Activated CD8-positive, alpha-beta memory T cell treated with anti-CD3 and anti-CD28 coated beads for 1 hour (primary cell): ENCODE data around the gene CHAD.
A peak's percentile ranks its signal among the peaks of the same experiment; 100 is the strongest.
"Not testable (repeated sequence)": the region's sequence is repeated elsewhere in the genome, so short reads cannot be mapped to it uniquely, and the experiment has no call there.

Experiments
- DNase-seq, 2 donors: peaks; one replicate each; pipeline ENCODE4 v3.0.0-alpha.2; 2020; ENCODE audit warnings: low read depth in 1 of 2; ENCODE audit errors: extremely low read depth in 1 of 2

CHAD gene

DNA sequence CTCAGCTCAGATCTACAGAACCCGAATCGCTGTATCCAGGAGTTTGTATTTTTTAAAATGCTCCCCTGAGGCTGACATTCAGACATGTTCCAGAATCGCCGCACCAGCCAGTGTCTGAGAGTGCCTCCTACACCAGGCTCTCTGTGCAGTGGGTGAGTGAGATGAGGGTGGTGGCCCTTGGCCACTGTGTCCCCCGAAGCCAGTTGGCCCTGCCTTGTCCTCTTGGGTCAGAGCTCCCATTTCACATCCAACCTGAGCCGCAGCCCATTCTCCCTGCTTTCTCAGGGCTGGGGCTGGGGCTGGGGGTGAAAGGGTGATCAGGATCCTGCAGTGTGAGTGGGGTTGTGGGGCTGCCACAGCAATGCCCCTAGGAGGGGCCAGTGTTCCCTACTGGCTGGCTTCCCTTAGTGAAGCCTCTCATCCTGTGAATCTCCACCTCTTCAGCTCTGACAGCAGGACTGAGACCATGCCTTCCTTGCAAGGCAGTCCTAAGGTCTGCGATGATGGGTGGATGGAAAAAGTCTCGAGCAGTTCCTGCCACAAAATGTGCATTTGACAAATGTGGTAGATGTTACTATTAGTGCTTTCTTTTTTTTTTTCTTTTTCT, 26.6 kb upstream of the CHAD start:
- no peak for DNase-seq

DNA sequence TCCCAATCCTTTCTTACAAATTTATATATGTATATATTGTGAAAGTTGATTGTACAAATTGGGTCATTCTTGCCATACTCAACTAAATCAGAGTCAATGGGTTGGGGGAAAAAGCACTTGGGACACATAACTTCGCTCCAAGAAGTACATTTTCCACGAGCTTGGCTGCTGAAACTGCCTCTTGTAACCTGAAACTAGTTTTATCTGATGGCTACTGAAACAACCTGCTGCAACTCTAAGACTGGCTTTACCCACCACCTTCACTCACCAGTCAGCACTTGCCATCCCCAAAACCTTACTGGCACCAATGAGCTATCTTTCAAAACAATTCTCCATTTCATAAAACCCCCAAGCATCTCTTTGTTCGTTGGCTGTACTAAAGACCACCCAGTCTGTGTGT, 25.1 kb upstream of the CHAD start:
- no peak for DNase-seq

DNA sequence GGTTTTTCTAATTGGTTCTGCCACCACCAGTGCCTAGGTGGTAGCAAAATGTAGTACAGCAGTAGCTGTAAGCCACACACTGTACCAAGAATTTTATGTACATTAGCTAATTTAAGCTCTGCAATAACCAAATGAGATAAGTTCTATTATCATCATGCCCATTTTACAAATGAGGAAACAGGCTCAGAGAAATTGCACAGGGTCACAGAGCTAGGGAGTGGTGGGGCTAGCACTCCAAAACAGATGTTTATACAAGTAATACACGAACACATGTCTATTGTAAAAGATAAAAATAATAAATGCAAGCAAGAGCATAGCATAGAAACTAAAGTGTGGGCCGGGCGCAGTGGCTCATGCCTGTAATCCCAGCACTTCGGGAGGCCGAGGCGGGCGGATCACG, 23.5 kb upstream of the CHAD start:
- DNase-seq = no peak

DNA sequence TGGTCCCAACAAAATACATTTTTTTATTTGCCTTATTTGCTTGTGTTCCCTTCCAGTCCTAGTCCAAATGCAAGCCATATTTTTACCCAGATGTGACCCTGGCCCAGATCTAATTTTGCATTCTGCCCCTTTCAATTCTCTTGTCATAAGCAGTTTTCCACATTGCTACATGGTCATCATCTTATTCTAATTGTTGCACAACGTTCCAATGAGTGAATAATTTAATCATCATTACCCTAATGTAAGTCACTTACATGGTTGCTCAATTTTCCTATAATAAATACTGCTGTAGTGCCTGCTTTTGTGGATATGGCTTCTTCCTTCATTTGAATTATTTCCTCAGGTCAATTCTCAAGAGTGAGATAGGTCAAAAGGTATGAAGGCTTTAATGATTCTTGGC, 22.8 kb upstream of the CHAD start:
- DNase-seq = no peak

DNA sequence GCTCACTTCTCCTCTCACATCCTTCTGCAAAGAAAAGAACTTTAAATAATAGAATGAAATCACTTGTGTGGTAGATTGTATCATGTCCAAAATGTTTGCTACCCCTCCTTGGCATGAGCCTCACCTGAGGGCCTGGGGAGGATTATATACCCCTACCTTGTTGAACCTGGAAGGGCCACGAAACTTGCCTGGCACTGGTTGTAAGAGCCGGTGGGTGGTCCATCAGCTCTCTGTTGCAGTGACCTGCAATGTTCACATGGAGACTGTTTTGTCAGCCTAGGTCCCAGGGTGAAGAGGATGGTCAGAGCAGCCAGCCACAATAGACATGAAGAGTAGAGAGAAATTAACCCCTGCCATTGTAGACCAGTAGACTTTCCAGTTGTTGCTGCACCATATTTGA, 20.2 kb upstream of the CHAD start:
- no peak for DNase-seq

DNA sequence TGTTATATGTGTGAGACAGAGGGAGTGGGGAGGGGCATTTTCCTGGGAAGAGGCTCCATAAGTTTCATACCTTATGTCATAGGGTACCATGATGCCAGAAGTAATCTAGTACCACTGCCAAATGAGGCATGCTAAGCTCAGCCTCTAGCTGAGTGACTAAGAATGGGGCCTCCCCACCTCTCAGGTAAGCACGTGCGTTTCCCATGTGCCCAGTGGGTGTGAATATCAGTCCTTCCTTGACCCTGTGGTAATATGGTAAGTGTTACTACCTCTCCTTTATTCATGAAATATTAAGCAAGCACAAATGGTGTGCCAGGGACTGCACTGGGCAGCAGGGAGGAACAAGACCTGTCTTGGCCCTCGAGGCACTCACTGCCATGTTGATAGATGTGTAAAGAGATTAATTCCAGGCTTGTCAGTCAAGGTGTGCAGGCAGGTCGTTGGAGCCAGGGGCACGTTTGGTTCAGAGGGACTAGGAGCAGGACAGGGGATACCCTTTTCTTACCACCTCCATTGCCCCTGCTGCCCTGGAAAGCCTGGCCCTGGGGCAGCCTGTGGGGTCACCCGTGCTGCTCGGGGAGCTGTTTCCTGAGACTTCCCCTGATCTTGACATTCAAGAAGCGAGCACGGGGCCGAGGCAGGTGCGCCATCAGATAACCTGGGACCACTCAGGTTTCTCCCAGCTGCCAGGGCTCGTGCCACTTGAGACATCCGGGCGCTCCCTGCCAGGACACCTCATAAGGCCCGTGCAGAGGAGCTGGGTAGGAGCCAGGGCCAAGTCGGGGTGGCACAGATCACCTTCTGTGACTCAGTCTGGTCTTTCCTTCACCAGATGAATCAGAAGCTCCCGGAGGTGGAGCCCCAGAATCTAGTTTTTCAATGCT, 18.8 kb upstream of the CHAD start:
- no peak for DNase-seq

DNA sequence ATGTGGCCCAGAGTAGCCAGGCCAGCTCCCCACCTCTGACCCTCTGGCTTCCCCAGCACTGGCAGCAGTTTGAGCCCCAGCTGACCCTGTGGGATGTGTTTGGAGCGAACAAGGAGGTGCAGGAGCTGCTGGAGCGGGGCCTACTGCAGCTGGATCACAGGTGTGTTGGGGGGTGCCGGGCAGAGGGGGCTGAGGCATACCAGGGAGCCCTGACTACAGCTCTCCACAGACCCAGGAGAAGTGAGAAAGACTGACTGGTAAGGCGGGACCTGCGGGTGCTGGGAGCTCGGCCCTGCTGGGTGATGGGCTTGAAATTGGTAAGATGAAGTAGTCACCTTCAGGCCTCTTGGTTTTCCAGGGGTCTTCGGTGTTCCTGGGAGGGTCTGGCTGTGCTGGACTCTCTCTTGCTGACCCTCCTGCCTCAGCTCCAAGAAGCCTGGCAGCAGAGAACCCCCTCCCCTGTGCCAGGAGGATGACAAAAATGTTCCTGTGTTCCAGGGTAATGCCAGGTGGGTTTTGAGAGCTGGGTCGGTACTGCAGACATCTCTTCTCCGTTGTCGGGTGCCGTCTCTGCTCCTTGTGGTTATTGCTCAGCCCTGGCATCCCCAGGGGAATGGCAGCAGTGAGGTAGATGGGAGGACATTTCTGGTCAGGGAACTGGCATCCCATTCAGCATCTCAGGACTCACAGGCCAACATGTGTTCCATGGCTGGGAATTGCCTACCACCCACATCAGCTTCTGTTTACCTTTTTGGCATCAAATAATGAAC, 15.9 kb upstream of the CHAD start:
- DNase-seq = no peak

DNA sequence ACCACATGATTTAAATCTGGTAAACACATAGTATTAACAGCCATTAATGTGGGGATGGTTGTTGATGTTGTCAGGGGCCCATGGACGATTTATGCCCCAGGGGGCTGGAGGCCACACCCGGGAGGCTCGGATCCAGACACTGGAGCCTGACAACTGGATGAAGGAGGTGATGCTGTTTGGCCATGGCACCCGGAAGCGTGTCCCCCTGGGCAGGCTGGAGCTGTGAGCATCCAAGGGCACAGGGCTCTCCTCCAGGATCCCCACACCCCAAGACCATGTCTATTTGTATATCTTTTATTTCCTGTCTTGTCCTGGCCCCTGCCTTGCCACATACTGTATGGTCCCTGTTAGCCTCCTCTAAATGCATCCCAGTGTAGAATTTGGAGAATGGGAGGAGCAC, 14.6 kb upstream of the CHAD start:
- DNase-seq = no peak

DNA sequence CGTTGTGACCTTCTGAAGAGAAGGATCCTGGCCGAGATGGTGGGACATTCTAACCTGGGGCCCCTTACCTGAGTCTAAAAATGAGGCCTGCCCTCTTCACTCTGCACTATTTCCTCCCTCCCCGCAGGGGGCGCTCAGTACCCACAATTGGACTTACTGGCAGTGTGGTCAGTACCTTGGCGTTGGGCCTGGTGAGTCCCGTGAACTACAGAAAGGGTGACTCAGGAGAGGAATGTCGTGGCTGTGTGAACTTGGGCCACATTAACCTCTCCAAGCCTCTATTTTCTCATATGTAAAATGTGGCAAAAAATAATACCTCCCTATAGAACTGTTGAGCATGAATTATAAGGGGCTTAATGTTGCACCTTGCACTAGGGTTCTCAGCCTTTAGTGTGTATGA, 13.8 kb upstream of the CHAD start:
- peak; percentile 27 to 57 for DNase-seq

DNA sequence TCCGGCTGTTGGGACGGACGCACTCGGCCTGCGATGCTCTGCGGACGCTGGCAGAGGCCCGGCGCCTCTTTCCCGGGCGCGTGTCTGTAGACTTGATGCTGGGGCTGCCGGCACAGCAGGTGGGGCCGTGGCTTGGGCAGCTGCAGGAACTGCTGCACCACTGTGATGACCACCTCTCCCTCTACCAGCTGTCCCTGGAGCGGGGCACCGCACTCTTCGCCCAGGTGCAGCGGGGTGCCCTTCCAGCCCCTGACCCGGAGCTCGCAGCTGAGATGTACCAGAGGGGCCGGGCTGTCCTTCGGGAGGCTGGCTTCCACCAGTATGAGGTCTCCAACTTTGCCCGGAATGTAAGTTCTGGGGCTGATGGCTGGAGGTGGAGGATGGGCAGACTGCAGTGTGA, 13.4 kb upstream of the CHAD start:
- DNase-seq = no peak

DNA sequence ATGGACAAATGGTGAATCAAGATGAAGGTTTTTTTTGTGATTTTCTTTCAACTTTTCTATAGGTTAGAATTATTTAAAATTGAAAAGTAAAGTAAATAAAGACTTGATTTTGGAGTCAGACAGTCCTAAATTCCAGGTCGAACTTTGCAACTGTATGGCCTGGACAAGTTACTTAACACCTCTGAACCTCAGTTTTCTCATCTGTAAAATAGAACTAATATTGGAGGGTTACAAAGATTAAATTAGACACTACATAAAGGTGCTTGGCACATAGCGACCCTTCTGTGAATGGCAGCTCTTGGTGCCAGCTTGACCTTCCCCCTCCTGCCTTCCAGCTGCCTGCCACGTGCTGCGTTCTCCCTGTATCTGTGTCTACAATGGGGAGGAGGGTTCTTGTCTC, 13.0 kb upstream of the CHAD start:
- DNase-seq = no peak

DNA sequence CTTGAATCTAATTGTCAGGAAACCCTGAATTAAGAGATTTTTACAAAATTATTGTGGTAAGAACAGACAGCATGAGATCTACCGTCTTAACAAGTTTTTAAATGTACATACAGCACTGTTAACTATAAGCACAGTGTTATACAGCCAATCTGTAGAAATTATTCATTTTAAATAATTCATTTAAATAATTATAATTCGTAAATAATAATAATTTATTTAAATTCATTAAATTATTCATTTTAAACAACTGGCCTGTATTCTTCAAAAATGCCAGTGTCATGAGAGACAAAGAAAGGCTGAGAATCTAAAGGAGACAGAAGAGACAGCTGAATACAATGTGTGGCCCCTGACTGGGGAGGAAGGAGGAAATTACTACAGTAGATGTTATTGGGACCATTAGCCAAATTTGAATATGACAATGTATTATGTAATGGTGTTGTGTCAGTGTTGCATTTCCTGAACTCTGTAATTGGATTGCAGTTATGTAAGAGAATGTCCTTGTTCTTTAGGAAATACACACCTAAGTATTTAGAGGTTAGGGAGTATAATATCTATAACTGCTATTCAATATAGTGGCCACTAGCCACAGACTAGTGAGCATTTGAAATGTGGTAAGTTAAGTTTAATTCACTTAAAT, 12.3 kb upstream of the CHAD start:
- no peak for DNase-seq

DNA sequence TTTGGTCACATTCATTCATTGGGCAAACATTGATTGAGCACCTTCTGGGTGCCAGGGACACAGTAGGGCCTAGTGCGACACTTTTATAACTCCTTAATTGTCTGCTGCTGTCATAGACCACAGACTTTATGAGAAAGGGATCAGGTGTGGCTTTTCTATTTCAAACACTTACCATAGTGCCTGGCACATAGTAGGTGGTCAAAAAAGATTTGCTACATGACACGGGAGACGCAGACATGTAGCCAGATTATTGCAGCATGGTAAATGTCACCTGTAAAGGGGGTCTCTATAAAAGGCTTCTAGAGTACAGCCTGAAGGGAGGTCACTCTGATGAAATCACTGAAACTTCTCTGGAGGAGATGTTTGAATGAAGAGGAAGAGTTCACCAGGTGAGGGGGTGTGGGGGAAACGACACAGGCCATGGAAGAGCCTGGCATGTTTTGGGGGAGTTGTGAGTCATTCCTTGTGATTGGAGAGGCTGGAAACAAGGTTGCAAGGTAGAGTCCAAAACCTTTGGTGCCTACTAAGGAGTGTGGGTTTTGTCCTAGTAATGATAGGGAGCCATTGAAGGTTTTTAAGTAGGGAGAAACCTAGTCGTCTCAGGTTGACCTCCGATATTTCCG, 11.6 kb upstream of the CHAD start:
- DNase-seq = no peak

DNA sequence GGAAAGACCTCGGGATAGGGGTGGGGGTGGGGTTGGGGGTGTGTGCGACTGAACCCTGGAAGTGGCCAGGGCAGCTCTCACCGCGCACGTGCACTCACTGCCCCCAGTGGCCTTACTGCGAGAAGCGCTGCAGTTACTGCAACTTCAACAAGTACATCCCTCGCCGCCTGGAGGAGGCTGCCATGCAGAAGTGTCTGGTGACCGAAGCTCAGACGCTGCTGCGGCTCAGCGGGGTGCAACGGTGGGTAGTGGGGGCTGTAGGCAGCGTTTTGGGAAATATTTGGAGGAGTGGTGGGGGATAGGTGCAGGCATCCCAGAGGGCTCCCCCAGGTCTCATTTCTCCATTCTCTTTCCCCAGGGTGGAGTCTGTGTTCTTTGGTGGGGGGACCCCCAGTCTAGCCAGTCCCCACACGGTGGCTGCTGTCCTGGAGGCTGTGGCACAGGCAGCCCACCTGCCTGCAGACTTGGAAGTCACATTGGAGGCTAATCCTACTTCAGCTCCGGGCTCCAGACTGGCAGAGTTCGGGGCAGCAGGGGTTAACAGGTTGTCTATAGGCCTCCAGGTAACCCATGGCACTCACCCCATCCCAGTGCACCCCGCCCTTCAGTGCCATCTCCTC, 11.0 kb upstream of the CHAD start:
- peak; percentile 27 to 47 for DNase-seq

DNA sequence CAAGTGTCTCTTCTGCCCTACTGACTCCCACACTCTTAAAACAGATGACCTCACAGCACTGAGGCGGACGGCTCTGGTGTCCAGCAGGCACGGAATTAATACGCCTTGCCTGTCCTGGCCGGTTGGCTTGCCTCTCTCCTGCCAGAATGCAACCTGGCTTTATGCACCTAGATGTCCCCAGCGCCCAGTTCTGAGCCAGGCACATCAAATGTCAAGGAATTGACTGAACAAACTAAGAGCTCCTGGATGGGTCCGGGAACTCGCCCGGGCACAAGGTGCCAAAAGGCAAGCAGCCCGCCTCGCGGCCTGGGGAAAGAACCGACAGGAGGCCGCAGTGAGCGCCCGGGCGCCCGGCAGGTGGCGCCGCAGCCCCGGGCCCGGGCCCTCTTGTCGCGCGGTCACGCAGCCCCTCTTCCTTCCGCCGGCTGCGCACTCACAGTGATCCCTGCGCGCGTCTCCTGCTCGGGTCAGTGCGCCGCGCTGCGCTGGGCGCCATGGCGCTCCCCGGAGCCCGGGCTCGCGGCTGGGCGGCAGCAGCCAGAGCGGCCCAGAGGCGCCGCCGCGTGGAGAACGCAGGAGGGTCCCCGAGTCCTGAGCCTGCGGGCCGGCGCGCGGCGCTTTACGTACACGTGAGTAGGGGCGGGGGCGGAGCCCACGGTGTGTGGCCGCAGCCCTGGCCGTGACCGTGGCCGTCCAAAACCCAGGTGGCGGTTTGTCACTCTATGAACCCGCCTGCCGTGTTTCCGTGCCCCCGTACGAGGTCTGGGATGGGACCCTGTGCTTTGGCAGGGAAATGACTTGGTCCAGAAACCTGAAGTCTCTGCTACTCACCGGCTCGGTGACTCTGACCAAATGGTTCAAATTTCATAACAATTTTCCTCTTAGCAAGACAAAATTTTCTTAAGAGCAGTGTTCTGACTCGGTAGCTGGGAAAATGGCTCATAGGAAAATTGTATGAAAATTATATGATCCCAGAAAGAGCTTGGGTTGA, 10.0 kb upstream of the CHAD start, which contains the start of gene RSAD1:
Gene RSAD1, plus strand, starts transcription at position 470 of the 991 bp plus-strand sequence. Its CDS starts 25 bp downstream, at position 495.
- DNase-seq = peak; percentile 40 to 73

DNA sequence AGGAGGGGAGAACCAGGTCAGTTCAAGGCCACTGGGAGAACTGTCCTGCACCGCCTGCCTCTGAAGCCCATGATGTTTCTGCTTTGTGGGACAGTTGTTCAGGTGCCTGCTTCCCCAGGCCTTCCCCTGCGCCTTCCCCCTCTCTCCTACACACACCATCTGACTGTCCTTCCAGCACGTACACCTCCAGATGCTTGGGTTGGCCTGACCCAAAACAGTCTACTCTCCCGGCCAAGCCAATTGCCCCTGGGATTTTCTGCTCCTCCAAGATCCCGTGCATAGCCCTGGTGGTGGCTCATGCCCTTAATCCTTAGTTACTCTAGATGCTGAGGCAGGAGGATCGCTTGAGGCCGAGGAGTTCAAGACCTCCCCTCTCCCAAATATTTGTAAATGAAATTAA, 9.3 kb upstream of the CHAD start:
- DNase-seq = no peak

DNA sequence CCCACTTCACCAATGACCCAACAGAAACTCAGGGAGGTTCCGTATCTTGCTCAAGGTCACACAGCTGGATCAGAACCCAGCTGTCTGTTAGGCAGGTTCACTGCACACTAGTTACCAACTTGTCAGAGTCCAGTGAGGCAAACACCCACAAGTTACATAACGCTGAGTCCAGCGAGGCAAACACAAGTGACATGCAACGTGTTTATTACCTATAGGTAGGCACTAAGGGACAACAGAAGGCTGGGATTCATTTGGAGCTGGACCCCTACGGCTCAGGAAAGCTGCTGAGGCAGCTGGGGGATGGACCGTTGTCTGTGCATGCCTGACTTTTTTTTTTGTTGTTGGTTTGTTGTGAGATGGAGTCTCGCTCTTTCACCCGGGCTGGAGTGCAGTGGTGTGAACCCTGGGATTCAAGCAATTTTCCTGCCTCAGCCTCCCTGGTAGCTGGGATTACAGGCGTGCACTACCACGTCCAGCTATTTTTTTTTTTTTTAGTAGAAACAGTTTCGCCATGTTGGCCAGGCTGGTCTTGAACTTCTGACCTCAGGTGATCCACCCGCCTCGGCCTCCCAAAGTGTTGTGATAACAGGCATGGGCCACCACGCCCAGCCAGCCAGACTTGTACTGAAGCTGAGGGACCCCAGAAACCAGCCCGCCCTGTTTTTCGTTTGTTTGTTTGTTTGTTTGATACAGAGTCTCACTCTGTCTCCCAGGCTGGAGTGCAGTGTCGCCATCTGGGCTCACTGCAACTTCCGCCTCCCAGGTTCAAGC, 8.1 kb upstream of the CHAD start:
- DNase-seq = no peak

DNA sequence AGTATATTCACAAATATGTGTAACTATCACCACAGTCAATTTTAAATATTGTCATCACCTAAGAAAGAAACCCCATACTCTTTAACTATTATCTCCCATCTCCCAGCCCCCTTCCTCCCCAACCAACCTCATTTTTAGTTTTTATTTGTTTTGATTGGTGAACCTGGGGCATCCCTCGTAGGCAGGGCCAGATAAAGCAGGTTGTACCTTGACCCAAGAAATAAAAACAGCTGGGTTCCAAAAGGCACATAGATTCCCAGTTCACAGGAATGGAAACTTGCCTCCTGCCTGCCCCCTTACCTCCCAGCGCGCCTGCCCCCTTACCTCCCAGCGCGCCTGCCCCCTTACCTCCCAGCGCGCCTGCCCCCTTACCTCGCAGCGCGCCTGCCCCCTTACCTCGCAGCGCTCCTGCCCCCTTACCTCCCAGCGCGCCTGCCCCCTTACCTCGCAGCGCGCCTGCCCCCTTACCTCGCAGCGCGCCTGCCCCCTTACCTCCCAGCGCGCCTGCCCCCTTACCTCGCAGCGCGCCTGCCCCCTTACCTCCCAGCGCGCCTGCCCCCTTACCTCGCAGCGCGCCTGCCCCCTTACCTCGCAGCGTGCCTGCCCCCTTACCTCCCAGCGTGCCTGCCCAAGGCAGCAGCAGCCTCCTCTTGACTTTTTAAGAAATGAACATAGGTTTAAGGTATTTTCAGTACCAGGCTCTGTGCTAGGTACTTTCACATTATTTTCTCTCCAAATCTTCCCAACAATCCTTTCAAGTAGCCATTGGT, 7.3 kb upstream of the CHAD start:
- DNase-seq = not testable (repeated sequence)
